Transverse colon (tissue), 4 donors: ENCODE results near the gene SCYL1.
A peak's percentile ranks its signal among the peaks of the same experiment; 100 is the strongest.

Experiments used
- CTCF ChIP-seq, 5 experiments: fragments of 200-600 bp in 3 of 5; fragments of 450-650 bp in 2 of 5; sonication (generic) in 3 of 5; IDR thresholded peaks; 1 replicate in 2 of 5; 2 replicates in 3 of 5; pipeline ENCODE4 v1.5.1; 2016 to 2017; ENCODE audit warnings: antibody characterized with exemption in 5 of 5, inconsistent platforms in 3 of 5, mild to moderate bottlenecking in 2 of 5, moderate library complexity in 1 of 5
- EP300 ChIP-seq: sonication (generic); formaldehyde crosslinking; IDR thresholded peaks from one replicate; pipeline ENCODE4 v1.6.1; 2017; ENCODE audit warnings: antibody characterized with exemption, low read depth
- POLR2A ChIP-seq: fragments of 450-650 bp; IDR thresholded peaks from one replicate; pipeline ENCODE4 v1.6.1; 2016; ENCODE audit warnings: antibody characterized with exemption, mild to moderate bottlenecking, moderate library complexity
- POLR2AphosphoS5 ChIP-seq, 3 donors: sonication (generic); formaldehyde crosslinking; IDR thresholded peaks; one replicate each; pipeline ENCODE4 v1.6.1; 2016; ENCODE audit warnings: antibody characterized with exemption in 3 of 3

DNA sequence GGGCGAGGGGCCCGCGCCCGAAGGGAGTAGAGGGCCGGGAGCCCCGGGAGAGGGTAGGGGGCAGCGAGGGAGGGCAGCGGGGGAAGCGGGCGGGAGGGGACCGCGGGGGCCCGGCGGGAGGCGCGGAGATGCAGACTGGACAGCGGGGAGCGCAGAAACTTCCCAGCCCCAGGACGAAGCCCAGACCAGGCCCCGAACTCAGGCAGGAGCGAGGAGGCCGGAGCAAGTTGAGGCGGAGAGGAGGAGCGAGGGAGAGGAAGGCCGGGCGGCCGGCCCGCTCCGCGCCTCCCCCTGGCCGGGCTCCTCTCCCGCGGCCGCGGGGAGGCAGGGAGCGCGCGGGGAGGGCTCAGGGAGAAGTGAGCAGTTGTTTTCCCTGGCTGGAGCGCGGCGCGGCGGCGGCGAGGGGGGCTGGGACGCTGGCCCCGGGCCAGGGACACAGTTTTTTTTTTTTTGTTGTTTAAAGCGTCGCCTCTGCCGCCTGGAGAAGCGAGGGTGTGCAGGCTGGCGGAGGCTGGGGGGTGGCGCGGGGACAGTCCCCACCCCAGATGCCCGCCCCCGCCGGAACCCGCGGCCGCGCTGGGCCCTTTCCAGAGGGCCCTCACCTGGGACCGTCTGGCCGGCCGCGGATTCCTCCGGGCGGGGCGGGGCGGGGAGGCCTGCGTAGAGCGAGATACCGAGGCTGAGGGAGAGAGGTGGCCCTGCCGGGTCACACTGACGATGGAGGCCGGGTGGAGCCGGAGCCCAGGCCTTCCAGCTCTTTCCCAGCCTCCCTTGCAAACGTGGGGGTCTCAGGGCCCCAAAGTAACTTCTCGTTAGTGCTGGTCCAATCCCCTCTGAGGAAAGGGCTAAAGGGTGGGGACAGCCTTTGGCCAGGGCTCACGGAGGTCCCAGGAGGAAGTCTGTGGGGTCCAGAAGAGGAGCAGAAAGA is 33.4 kb downstream of the SCYL1 start, which contains the start of gene LTBP3:
- TF ChIP-seq POLR2AphosphoS5 (IDR thresholded peaks at IDR 0.05) (peak; percentile 32 to 65 (median 35)), CTCF (IDR thresholded peaks at IDR 0.05) (no peak), POLR2A (peak; percentile 21), EP300 (no peak)
